GM21360 (cell line): ENCODE results near the gene DMD.
"Not testable (repeated sequence)": the region's sequence is repeated elsewhere in the genome, so short reads cannot be mapped to it uniquely, and the experiment has no call there.

Experiments
- ATAC-seq: cut with Tn5 transposase; IDR thresholded peaks from one replicate; pipeline ENCODE4 v1.9.1; 2021; ENCODE audit warnings: mild to moderate bottlenecking, moderate library complexity; ENCODE audit not compliant: unreplicated experiment

DMD gene

GRCh38 chrX:32662516-32662915 is 548.8 kb downstream of the DMD start:
- ATAC-seq, result no peak

GRCh38 chrX:32644476-32645245 is 566.7 kb downstream of the DMD start:
- ATAC-seq, result no peak

- ATAC-seq, result no peak
These were observed 569.1 kb downstream of the DMD start for GRCh38 chrX:32642283-32642682.

- ATAC-seq, result no peak
These were observed 593.2 kb downstream of the DMD start for GRCh38 chrX:32618154-32618553.

- no peak for ATAC-seq
These were observed 596.6 kb downstream of the DMD start for GRCh38 chrX:32614707-32615106.

GRCh38 chrX:32599156-32599555 is 612.2 kb downstream of the DMD start:
- no peak for ATAC-seq

- ATAC-seq, result no peak
These were observed 612.6 kb downstream of the DMD start for GRCh38 chrX:32598707-32599106.

- ATAC-seq, result no peak
These were observed 613.6 kb downstream of the DMD start for GRCh38 chrX:32597777-32598176.

- no peak for ATAC-seq
These were observed 618.6 kb downstream of the DMD start for GRCh38 chrX:32592786-32593185.

GRCh38 chrX:32591589-32591988 is 619.8 kb downstream of the DMD start:
- no peak for ATAC-seq

GRCh38 chrX:32582729-32583128 is 628.6 kb downstream of the DMD start:
- ATAC-seq, result no peak

GRCh38 chrX:32576885-32577284 is 634.5 kb downstream of the DMD start:
- no peak for ATAC-seq

GRCh38 chrX:32572644-32573043 is 638.7 kb downstream of the DMD start:
- ATAC-seq, result no peak

- no peak for ATAC-seq
These were observed 639.8 kb downstream of the DMD start for GRCh38 chrX:32571579-32571978.

GRCh38 chrX:32562261-32562660 is 649.1 kb downstream of the DMD start:
- ATAC-seq, result no peak

GRCh38 chrX:32545101-32545500 is 666.2 kb downstream of the DMD start:
- no peak for ATAC-seq

GRCh38 chrX:32538554-32538953 is 672.8 kb downstream of the DMD start:
- no peak for ATAC-seq

GRCh38 chrX:32533848-32534247 is 677.5 kb downstream of the DMD start:
- ATAC-seq, result peak; percentile 92

GRCh38 chrX:32532262-32532661 is 679.1 kb downstream of the DMD start:
- ATAC-seq, result no peak

- no peak for ATAC-seq
These were observed 680.4 kb downstream of the DMD start for GRCh38 chrX:32530802-32531403.

- ATAC-seq, result not testable (repeated sequence)
These were observed 682.9 kb downstream of the DMD start for GRCh38 chrX:32528451-32528850.

- no peak for ATAC-seq
These were observed 686.1 kb downstream of the DMD start for GRCh38 chrX:32525234-32525633.

GRCh38 chrX:32524385-32524784 is 687.0 kb downstream of the DMD start:
- no peak for ATAC-seq
